B cell (primary cell): ENCODE data around the gene YARS1.

Experiments
- EZH2 ChIP-seq: IDR thresholded peaks from 2 replicates; pipeline ENCODE4 v1.6.1; 2012; ENCODE audit warnings: borderline replicate concordance, low read depth, mild to moderate bottlenecking, moderate library complexity, low read length; ENCODE audit not compliant: insufficient read depth, poor library complexity, severe bottlenecking
- TF ChIP-seq, protein P1 (sequence below): fragments of 200-600 bp; IDR thresholded peaks from one replicate; pipeline ENCODE4 v1.8.0; 2022; ENCODE audit warnings: antibody characterized with exemption, mild to moderate bottlenecking

DNA sequence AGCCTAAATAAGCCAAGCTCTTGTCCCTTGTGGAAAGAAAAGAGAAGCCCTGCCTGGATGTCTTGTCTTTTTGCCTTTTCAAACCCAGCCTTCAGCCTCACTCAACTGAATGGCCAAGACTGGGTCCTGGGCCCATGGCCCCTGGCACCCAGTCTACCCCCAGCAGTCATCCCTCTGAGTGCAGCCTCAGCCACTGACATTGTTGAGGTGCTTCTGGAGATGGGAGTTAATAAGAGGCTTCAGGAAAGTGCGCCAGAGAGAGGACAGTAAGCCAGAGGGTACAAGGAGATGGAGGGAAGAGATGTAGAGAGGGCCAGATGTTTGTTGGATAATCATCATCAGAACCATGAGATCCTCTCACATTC, 46.7 kb upstream of the YARS1 start:
- TF ChIP-seq, protein P1, sequence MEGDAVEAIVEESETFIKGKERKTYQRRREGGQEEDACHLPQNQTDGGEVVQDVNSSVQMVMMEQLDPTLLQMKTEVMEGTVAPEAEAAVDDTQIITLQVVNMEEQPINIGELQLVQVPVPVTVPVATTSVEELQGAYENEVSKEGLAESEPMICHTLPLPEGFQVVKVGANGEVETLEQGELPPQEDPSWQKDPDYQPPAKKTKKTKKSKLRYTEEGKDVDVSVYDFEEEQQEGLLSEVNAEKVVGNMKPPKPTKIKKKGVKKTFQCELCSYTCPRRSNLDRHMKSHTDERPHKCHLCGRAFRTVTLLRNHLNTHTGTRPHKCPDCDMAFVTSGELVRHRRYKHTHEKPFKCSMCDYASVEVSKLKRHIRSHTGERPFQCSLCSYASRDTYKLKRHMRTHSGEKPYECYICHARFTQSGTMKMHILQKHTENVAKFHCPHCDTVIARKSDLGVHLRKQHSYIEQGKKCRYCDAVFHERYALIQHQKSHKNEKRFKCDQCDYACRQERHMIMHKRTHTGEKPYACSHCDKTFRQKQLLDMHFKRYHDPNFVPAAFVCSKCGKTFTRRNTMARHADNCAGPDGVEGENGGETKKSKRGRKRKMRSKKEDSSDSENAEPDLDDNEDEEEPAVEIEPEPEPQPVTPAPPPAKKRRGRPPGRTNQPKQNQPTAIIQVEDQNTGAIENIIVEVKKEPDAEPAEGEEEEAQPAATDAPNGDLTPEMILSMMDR: no peak
- no peak for TF ChIP-seq EZH2
